MM.1S (cell line): ENCODE data around the gene HBP1.

Source experiments
- DNase-seq: peaks from one replicate; pipeline ENCODE4 v3.0.0-alpha.2; 2015
- H2AFZ ChIP-seq: fragments of 300-600 bp; sonication (generic); 2 replicates; pipeline ENCODE4 v1.6.0; 2016; ENCODE audit warnings: antibody characterized with exemption, low read length
- H3F3A ChIP-seq: fragments of 300-600 bp; sonication (generic); 2 replicates; pipeline ENCODE4 v1.6.1; 2016; ENCODE audit warnings: mild to moderate bottlenecking, antibody characterized with exemption, low read length, moderate library complexity, mixed read lengths; ENCODE audit not compliant: insufficient read depth
- H3K27ac ChIP-seq: fragments of 300-600 bp; sonication (generic); 2 replicates; pipeline ENCODE4 v1.5.1; 2016; ENCODE audit warnings: mild to moderate bottlenecking, low read length
- H3K27me3 ChIP-seq: fragments of 300-600 bp; sonication (generic); replicated peaks from 2 replicates; pipeline ENCODE4 v1.6.0; 2016; ENCODE audit warnings: low read length; ENCODE audit not compliant: insufficient read depth
- H3K36me3 ChIP-seq: fragments of 300-600 bp; sonication (generic); replicated peaks from 2 replicates; pipeline ENCODE4 v1.6.1; 2016; ENCODE audit warnings: mild to moderate bottlenecking, low read length, mixed read lengths; ENCODE audit not compliant: insufficient read depth
- H3K4me1 ChIP-seq: fragments of 300-600 bp; sonication (generic); 2 replicates; pipeline ENCODE4 v1.6.1; 2016; ENCODE audit warnings: low read length, mixed read lengths
- H3K4me2 ChIP-seq: fragments of 300-600 bp; sonication (generic); 2 replicates; pipeline ENCODE4 v1.6.0; 2016; ENCODE audit warnings: low read depth, low read length
- H3K4me3 ChIP-seq: fragments of 300-600 bp; sonication (generic); 2 replicates; pipeline ENCODE4 v1.5.1; 2016; ENCODE audit warnings: low read length, mixed read lengths
- H3K79me2 ChIP-seq: fragments of 300-600 bp; sonication (generic); 2 replicates; pipeline ENCODE4 v1.6.1; 2016; ENCODE audit warnings: mixed run types, low read length, mixed read lengths
- H3K9ac ChIP-seq: fragments of 300-600 bp; sonication (generic); 2 replicates; pipeline ENCODE4 v1.6.1; 2016; ENCODE audit warnings: low read length, mixed read lengths
- H3K9me2 ChIP-seq: fragments of 300-600 bp; sonication (generic); replicated peaks from 2 replicates; pipeline ENCODE4 v1.6.1; 2016; ENCODE audit warnings: mild to moderate bottlenecking, low read length, mixed read lengths; ENCODE audit not compliant: insufficient read depth
- H3K9me3 ChIP-seq: fragments of 300-600 bp; sonication (generic); replicated peaks from 2 replicates; pipeline ENCODE4 v1.6.1; 2016; ENCODE audit warnings: mild to moderate bottlenecking, low read length, mixed read lengths; ENCODE audit not compliant: insufficient read depth
- H4K20me1 ChIP-seq: fragments of 300-600 bp; sonication (generic); 2 replicates; pipeline ENCODE4 v1.6.1; 2016; ENCODE audit warnings: mild to moderate bottlenecking, low read length, moderate library complexity, mixed read lengths; ENCODE audit not compliant: insufficient read depth
- EZH2 ChIP-seq: fragments of 300-600 bp; sonication (generic); optimal IDR thresholded peaks from 2 replicates; pipeline ENCODE3; 2017; ENCODE audit warnings: low read depth, mild to moderate bottlenecking, antibody characterized with exemption, low read length, mixed read lengths
- EZH2phosphoT487 ChIP-seq: fragments of 300-600 bp; sonication (generic); IDR thresholded peaks from 2 replicates; pipeline ENCODE4 v1.6.1; 2018; ENCODE audit warnings: antibody characterized with exemption, low read length
- TF ChIP-seq, protein P1 (sequence below): fragments of 300-600 bp; sonication (generic); IDR thresholded peaks from 2 replicates; pipeline ENCODE4 v1.5.1; 2016; ENCODE audit warnings: antibody characterized with exemption, low read length, mixed read lengths

Gene HBP1

GRCh38 chr7:107123392-107123791, 45.4 kb upstream of the HBP1 start:
- Histone ChIP-seq H3K9me2 (no peaks in the 10 kb centered on the region), H3K4me3 (no peak overlapping the region), H3K4me2 (no peak overlapping the region), H3K79me2 (no peaks in the 10 kb centered on the region), H3F3A (peaks cover 16% of the 10 kb centered on the region), H3K9me3 (no peaks in the 10 kb centered on the region), H3K27ac (no peak overlapping the region), H2AFZ (no peak overlapping the region), H3K36me3 (no peaks in the 10 kb centered on the region), H3K9ac (no peak overlapping the region), H3K4me1 (peaks cover 11% of the 10 kb centered on the region), H3K27me3 (no peaks in the 10 kb centered on the region), H4K20me1 (no peaks in the 10 kb centered on the region)
- TF ChIP-seq, protein P1, sequence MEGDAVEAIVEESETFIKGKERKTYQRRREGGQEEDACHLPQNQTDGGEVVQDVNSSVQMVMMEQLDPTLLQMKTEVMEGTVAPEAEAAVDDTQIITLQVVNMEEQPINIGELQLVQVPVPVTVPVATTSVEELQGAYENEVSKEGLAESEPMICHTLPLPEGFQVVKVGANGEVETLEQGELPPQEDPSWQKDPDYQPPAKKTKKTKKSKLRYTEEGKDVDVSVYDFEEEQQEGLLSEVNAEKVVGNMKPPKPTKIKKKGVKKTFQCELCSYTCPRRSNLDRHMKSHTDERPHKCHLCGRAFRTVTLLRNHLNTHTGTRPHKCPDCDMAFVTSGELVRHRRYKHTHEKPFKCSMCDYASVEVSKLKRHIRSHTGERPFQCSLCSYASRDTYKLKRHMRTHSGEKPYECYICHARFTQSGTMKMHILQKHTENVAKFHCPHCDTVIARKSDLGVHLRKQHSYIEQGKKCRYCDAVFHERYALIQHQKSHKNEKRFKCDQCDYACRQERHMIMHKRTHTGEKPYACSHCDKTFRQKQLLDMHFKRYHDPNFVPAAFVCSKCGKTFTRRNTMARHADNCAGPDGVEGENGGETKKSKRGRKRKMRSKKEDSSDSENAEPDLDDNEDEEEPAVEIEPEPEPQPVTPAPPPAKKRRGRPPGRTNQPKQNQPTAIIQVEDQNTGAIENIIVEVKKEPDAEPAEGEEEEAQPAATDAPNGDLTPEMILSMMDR: no peak
- TF ChIP-seq EZH2phosphoT487: no peak
- no peak for TF ChIP-seq EZH2
- no peak for DNase-seq

GRCh38 chr7:107125475-107125874, 43.3 kb upstream of the HBP1 start:
- Histone ChIP-seq H3K27me3 (no peaks in the 10 kb centered on the region), H3K9ac (no peak overlapping the region), H3K36me3 (no peaks in the 10 kb centered on the region), H4K20me1 (no peaks in the 10 kb centered on the region), H3K4me1 (peaks cover 11% of the 10 kb centered on the region), H3K9me3 (no peaks in the 10 kb centered on the region), H3F3A (peaks cover 16% of the 10 kb centered on the region), H3K9me2 (no peaks in the 10 kb centered on the region), H3K4me2 (no peak overlapping the region), H2AFZ (no peak overlapping the region), H3K79me2 (no peaks in the 10 kb centered on the region), H3K27ac (no peak overlapping the region; the same call in 1 of the 2 replicates), H3K4me3 (no peak overlapping the region)
- TF ChIP-seq EZH2: no peak
- TF ChIP-seq, protein P1: no peak
- TF ChIP-seq EZH2phosphoT487: no peak
- DNase-seq: no peak

DNA sequence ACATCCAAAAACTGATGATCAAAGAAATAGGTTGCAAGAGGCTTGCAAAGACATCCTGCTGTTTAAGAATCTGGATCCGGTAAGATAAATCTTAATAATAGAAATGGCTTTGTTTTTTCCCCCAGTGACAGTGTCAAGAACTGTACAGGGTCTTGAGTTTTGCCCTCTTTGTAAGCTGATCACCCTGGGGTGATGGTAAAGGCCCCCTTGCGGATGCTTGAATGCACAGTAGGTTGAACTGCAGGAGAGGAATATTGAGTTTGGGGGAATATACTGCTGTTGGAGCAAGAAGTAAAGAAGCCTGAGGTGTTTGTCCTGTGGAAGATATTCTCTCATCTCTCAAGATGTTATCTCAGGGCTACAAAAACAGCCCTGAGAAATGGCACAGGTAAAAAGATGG, 40.6 kb upstream of the HBP1 start:
- no peak for TF ChIP-seq EZH2phosphoT487
- TF ChIP-seq, protein P1: no peak
- no peak for TF ChIP-seq EZH2
- peaks cover 16% of the 10 kb centered on the region for H3F3A ChIP-seq
- no peaks in the 10 kb centered on the region for H3K36me3 ChIP-seq
- H3K4me2 ChIP-seq: no peak overlapping the region
- H2AFZ ChIP-seq: no peak overlapping the region
- no peak for DNase-seq
- H3K27me3 ChIP-seq: no peaks in the 10 kb centered on the region
- no peaks in the 10 kb centered on the region for H3K9me3 ChIP-seq
- no peak overlapping the region for H3K9ac ChIP-seq
- no peak overlapping the region for H3K27ac ChIP-seq
- no peak overlapping the region for H3K4me3 ChIP-seq
- H4K20me1 ChIP-seq: no peaks in the 10 kb centered on the region
- peaks cover 11% of the 10 kb centered on the region for H3K4me1 ChIP-seq
- no peaks in the 10 kb centered on the region for H3K9me2 ChIP-seq
- no peaks in the 10 kb centered on the region for H3K79me2 ChIP-seq
